Stimulated activated naive CD8-positive, alpha-beta T cell treated with anti-CD3 and anti-CD28 coated beads, Interleukin-15, amount 100 ng/mL, for 72 hours (primary cell): ENCODE results near the gene SLCO3A1.
"Not testable (repeated sequence)": the region's sequence is repeated elsewhere in the genome, so short reads cannot be mapped to it uniquely, and the experiment has no call there.

Experiments used
- ATAC-seq: fragments of 150-1000 bp; cut with Tn5 transposase; 2 replicates; pipeline ENCODE4 v1.10.0; 2021; ENCODE audit warnings: mild to moderate bottlenecking, moderate library complexity
- DNase-seq, 2 donors: peaks; one replicate each; pipeline ENCODE4 v3.0.0; 2021 to 2022
- H3K27ac Mint-ChIP-seq, 2 donors: one replicate each; pipeline ENCODE4 v1.8.0; 2022; ENCODE audit warnings: mild to moderate bottlenecking in 2 of 2, mixed read lengths in 2 of 2, moderate library complexity in 2 of 2
- H3K27me3 Mint-ChIP-seq: one replicate; pipeline ENCODE4 v1.8.0; 2022; ENCODE audit warnings: mixed read lengths
- H3K4me1 Mint-ChIP-seq: one replicate; pipeline ENCODE4 v1.8.0; 2022; ENCODE audit warnings: mild to moderate bottlenecking, mixed read lengths
- H3K4me3 Mint-ChIP-seq, 2 donors: one replicate each; pipeline ENCODE4 v1.8.0; 2022; ENCODE audit warnings: mild to moderate bottlenecking in 2 of 2, mixed read lengths in 2 of 2, moderate library complexity in 1 of 2
- H3K9me3 Mint-ChIP-seq, 2 donors: one replicate each; pipeline ENCODE4 v1.8.0; 2022; ENCODE audit warnings: mixed read lengths in 2 of 2

Gene SLCO3A1

GRCh38 chr15:92184679-92185230 lies 331.2 kb downstream of the SLCO3A1 start:
- ATAC-seq: peak; percentile 28
- Mint-ChIP-seq H3K27ac (no peak overlapping the region), H3K9me3 (no peaks in the 10 kb centered on the region), H3K4me1 (no peaks in the 10 kb centered on the region), H3K4me3 (no peak overlapping the region), H3K27me3 (peaks cover 16% of the 10 kb centered on the region)
- DNase-seq: no peak

DNA sequence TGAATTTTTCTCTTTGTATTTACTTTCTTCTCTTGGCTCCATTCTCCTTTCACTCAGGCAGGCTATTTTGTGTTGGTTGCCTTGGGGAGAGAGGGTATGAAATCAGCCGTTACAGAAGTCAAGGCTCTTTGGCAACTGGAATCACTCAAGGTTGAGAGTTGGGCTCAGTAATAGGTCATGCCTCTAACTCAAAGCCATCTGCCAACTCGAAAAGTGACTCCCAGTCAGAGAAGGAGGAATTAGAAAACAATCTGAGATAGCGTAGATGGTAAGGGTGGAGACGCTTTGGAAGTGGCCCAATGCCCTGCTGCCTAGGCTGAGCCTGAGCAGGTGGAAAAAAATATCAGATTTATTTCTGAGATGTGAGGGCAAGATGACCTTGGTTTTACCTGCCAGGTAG lies 334.5 kb downstream of the SLCO3A1 start:
- Mint-ChIP-seq H3K27me3 (peaks cover 16% of the 10 kb centered on the region), H3K4me3 (no peak overlapping the region), H3K27ac (no peak overlapping the region), H3K9me3 (no peaks in the 10 kb centered on the region), H3K4me1 (no peaks in the 10 kb centered on the region)
- ATAC-seq (no peak), DNase-seq (no peak)

GRCh38 chr15:92189166-92189565 lies 335.7 kb downstream of the SLCO3A1 start:
- Mint-ChIP-seq H3K27ac (no peak overlapping the region), H3K27me3 (peaks cover 16% of the 10 kb centered on the region), H3K4me3 (no peak overlapping the region), H3K9me3 (no peaks in the 10 kb centered on the region), H3K4me1 (no peaks in the 10 kb centered on the region)
- DNase-seq (no peak), ATAC-seq (no peak)

DNA sequence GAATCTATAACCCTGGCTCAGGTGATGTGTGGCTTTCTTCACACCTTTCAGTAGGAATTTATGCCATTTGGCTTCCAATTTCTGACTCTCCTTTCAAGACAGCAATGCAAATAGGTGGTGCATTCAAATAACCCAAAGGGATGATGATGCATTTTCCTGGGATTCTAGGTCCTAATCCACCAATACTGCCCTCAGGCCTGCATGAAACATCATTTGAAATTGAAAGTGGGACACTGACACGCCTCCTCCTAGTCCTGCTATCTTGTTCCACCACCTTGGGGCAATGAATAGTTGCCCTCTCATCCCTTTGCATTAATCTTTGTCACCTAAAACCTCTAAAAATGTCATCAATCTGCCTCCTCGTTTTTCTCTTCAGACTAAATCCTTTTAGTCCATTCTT lies 341.7 kb downstream of the SLCO3A1 start:
- DNase-seq: no peak
- no peaks in the 10 kb centered on the region for H3K9me3 Mint-ChIP-seq
- no peaks in the 10 kb centered on the region for H3K4me1 Mint-ChIP-seq
- no peak overlapping the region for H3K27ac Mint-ChIP-seq
- no peak overlapping the region for H3K4me3 Mint-ChIP-seq
- peaks cover 9% of the 10 kb centered on the region for H3K27me3 Mint-ChIP-seq
- no peak for ATAC-seq

DNA sequence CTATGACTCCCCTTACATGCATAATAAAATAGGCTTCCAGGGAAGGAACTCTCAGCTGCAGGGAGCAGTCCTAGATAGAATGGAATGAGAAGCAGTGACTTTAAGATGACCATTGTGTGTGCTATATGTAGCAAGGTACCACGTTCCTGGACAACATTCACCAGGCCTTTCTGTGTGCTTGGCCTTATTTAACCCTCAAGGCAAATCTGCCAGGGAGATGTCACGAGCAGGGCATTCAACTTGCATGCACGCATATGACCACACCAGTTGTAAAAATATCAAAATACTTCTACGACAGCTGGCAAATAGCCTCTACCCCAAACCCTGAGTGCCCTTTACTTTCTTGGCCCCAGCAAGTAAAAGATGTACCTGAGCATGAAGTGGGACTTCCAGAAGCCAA lies 342.8 kb downstream of the SLCO3A1 start:
- no peak for ATAC-seq
- peaks cover 9% of the 10 kb centered on the region for H3K27me3 Mint-ChIP-seq
- no peaks in the 10 kb centered on the region for H3K9me3 Mint-ChIP-seq
- no peaks in the 10 kb centered on the region for H3K4me1 Mint-ChIP-seq
- H3K27ac Mint-ChIP-seq: no peak overlapping the region
- DNase-seq: no peak
- no peak overlapping the region for H3K4me3 Mint-ChIP-seq

GRCh38 chr15:92197746-92198145 lies 344.2 kb downstream of the SLCO3A1 start:
- H3K27ac Mint-ChIP-seq: no peak overlapping the region
- no peak overlapping the region for H3K4me3 Mint-ChIP-seq
- no peaks in the 10 kb centered on the region for H3K4me1 Mint-ChIP-seq
- no peak for ATAC-seq
- DNase-seq: no peak
- H3K27me3 Mint-ChIP-seq: peaks cover 9% of the 10 kb centered on the region
- no peaks in the 10 kb centered on the region for H3K9me3 Mint-ChIP-seq

GRCh38 chr15:92200891-92201290 lies 347.4 kb downstream of the SLCO3A1 start:
- Mint-ChIP-seq H3K4me3 (no peak overlapping the region), H3K4me1 (no peaks in the 10 kb centered on the region), H3K27ac (no peak overlapping the region), H3K27me3 (peaks cover 15% of the 10 kb centered on the region), H3K9me3 (no peaks in the 10 kb centered on the region)
- no peak for ATAC-seq
- no peak for DNase-seq

DNA sequence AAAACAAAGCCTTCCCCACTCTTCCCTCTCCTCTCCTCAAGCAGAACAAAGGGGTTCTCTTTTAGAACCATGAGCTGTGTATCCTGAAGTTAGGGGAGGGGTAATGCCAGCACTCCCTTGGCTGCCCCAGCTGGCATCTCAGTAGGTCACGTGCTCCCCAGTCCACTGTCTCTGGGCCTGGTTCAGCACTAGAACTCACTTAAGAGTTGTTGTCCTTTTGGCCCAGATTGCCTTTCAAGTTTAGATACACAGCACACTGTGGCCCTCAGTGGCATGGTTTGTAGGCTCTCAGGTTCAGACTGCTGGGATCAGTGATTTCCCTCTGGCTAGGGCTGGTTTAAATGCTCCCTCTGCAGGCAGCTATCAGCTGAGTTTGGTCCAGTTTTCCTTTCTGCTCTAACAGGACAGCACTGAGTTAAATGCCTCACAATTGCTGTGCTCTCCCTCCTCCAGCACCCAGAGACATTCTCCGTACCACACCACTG lies 351.8 kb downstream of the SLCO3A1 start:
- DNase-seq (no peak), ATAC-seq (no peak)
- Mint-ChIP-seq H3K27ac (no peak overlapping the region), H3K27me3 (peaks cover 18% of the 10 kb centered on the region), H3K4me3 (no peak overlapping the region), H3K4me1 (no peaks in the 10 kb centered on the region), H3K9me3 (no peaks in the 10 kb centered on the region)

DNA sequence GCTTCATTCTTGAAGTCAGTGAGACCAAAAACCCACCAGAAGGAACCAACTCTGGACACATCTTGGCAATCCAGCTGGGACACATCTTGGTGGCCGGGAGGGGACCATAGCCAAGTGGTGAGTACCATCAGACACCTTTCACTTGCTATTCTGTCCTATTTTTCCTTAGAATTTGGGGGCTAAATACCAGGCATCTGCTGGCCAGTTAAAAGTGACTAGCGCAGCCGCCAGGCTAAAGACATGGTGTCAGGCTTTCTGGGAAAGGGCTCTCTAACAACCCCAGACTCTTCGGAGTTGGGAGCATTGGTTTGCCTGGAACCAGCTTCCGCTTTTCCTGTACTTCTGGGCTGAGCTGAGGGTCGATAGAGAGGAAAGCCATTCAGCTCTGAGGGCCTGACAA lies 354.1 kb downstream of the SLCO3A1 start:
- H3K27me3 Mint-ChIP-seq: peaks cover 18% of the 10 kb centered on the region
- not testable (repeated sequence) for H3K27ac Mint-ChIP-seq, ATAC-seq, DNase-seq, H3K4me3 Mint-ChIP-seq, H3K4me1 Mint-ChIP-seq, H3K9me3 Mint-ChIP-seq
